ENCODE data around the gene FTSJ1.
"Not testable (repeated sequence)": the region's sequence is repeated elsewhere in the genome, so short reads cannot be mapped to it uniquely, and the experiment has no call there.

FTSJ1 gene

DNA sequence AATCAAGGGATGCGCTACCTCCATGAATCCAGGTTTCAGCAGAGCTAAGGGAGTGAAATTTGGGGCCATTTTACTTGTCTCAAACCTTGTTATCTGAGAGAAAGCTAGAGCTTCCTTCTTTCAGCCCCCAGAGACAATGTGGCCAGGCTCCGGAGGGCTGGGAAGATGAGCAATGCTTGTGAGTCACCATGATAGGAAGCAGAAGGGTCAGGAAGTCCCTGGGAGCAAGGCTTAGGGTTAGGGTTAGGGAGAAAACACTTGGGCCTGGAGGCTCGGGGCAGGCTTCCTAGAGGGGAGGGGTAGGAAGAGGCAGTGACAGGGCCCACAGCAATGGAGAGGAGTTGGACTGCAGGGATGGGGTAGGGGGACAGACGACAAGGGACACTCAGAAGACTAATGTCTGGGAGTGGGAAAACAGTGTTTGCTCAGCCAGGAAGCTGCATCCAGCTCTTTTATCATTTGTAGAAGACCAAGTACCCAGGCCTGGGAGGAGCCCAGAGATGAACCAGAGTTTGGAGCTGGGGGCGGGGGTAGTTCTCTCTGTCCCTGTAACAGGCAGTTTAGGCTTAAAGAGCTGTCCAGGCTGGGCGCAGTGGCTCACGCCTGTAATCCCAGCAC lies 16.4 kb downstream of the FTSJ1 start:
- in situ Hi-C loops (cut with MboI; ENCODE audit: low sequenced_read_pairs) = no loop called here

GRCh38 chrX:48493890-48494364 lies 17.9 kb downstream of the FTSJ1 start:
- in situ Hi-C loops (cut with MboI; ENCODE audit: low sequenced_read_pairs) = no loop called here

DNA sequence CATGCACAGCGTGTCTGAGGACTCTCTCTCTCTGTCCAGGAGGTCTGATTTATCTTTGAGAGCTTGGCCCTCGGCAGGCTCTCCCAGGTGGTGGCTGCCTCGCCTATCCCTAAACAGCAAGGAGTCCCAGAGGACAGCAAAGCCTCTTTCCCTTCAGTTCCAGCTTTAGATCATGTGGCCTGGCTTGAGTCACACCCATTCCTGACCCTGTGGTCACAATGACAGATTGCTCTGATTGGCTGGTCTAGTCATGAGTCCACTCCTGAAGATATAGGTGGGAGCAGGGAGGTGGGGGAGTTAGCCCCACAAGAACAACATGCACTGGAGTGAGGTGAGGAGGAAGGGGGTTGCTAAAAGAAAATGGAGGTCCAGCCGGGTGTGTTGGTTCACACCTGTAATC lies 20.7 kb downstream of the FTSJ1 start:
- in situ Hi-C loops (cut with MboI; ENCODE audit: low sequenced_read_pairs) = no loop called here

GRCh38 chrX:48497871-48498270 lies 21.9 kb downstream of the FTSJ1 start:
- in situ Hi-C loops (cut with MboI; ENCODE audit: low sequenced_read_pairs) = no loop called here

DNA sequence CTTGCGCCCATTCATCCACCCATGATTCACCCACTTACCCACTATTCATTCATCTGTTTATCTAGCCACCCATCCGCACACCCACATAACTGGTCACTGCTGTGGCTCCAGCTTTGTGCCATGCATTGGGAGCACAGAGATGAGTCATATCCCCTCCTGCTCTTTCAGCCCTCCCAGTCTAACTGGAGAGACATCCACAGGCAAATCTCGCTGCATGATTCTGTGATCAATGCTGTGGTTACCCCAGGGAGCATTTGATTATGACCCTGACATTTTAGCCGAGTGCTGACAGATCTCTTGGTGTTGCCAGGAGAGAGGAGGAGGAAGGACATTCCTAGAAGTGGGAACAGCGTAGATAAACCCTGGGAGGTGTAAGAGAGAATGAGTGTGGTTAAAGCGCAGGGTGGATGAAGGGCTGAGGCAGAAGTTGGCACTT lies 22.4 kb downstream of the FTSJ1 start:
- in situ Hi-C loops (cut with MboI; ENCODE audit: low sequenced_read_pairs) = no loop called here

DNA sequence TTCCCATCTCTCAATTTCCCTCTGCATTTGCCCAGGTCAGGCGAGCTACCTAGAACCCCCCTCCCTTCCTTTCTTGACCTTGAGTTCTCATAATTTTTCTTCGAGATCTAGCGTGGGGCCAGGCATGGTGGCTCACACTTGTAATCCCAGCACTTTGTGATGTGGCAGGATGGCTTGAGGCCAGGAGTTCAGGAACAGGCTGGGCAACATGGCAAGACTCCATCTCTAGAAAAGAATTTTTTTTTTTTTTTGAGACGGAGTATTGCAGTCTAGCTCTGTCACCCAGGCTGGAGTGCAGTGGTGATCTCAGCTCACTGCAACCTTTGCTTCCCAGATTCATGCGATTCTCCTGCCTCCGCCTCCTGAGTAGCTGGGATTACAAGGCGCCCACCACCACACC lies 28.3 kb downstream of the FTSJ1 start:
- in situ Hi-C loops (cut with MboI; ENCODE audit: low sequenced_read_pairs) = no loop called here

GRCh38 chrX:48505481-48505880 lies 29.5 kb downstream of the FTSJ1 start:
- in situ Hi-C loops (cut with MboI; ENCODE audit: low sequenced_read_pairs) = no loop called here

GRCh38 chrX:48507246-48507645 lies 31.2 kb downstream of the FTSJ1 start:
- in situ Hi-C loops (cut with MboI; ENCODE audit: low sequenced_read_pairs) = no loop called here

GRCh38 chrX:48508400-48509244 lies 32.6 kb downstream of the FTSJ1 start, which contains the start of gene PORCN:
TSS of gene PORCN (plus strand) at chrX:48508992. CDS start at chrX:48509821, 829 bp downstream.
- in situ Hi-C loops (cut with MboI; ENCODE audit: low sequenced_read_pairs) = no loop called here

DNA sequence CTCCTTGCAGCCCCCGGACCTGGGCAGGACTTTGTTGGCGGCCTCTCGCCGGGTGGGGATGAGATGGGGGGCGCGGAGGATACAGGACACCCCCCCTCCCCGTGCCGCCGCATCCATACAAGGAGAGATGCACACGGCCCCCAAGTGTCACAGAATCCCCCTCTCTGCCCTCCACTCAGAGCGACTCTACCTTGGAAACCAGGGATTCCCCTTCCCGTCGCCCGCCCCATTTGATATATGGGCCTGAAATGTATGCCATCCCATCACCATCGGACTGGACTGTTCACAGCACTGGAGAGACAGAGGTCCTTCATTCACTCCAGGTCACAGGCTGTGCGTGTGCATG lies 33.2 kb downstream of the FTSJ1 start:
- in situ Hi-C loops (cut with MboI; ENCODE audit: low sequenced_read_pairs) = no loop called here

- in situ Hi-C loops (cut with MboI; ENCODE audit: low sequenced_read_pairs) = no loop called here
These were observed 33.6 kb downstream of the FTSJ1 start for GRCh38 chrX:48509619-48510018.

DNA sequence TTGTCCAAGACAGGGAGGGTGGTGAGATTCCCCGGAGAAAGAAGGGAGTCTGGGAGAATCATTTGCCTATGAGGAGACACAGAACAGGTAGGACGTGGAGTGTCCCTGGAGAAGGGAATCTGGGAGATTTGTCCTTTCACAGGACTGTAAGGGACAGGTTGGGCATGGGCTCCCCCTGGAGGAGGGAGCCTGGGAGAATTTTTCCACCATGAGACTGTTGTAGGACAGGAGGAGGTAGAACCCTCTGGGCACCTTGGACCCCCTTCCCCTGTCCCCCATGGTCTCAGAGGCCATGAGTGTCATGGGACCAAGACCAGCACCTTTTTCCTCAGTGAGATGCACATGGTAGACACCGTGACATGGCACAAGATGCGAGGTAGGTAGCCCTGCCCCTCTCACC lies 35.6 kb downstream of the FTSJ1 start:
- in situ Hi-C loops (cut with MboI; ENCODE audit: low sequenced_read_pairs) = no loop called here

DNA sequence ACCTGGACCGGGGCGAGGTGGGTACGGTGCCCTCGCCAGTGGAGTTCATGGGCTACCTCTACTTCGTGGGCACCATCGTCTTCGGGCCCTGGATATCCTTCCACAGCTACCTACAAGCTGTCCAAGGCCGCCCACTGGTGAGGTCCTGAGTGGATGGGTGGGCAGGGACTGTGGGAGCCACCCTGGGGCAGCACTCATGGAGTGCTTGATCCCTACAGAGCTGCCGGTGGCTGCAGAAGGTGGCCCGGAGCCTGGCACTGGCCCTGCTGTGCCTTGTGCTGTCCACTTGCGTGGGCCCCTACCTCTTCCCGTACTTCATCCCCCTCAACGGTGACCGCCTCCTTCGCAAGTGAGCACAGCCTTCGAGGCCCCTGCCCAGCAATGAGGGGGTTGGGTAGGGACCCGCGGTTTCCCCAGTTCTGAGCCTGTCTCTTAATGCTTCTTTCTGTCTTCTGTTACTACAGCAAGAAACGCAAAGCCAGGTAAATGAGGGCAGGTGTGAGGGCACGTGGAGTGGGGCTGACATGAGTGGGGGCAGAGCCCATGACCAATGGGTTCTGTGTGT lies 36.5 kb downstream of the FTSJ1 start:
- in situ Hi-C loops (cut with MboI; ENCODE audit: low sequenced_read_pairs) = no loop called here

- in situ Hi-C loops (cut with MboI; ENCODE audit: low sequenced_read_pairs) = no loop called here
These were observed 37.7 kb downstream of the FTSJ1 start for GRCh38 chrX:48513670-48514069.

- in situ Hi-C loops (cut with MboI; ENCODE audit: low sequenced_read_pairs) = no loop called here
These were observed 38.3 kb downstream of the FTSJ1 start for GRCh38 chrX:48514126-48514806.

- in situ Hi-C loops (cut with MboI; ENCODE audit: low sequenced_read_pairs) = no loop called here
These were observed 39.0 kb downstream of the FTSJ1 start for GRCh38 chrX:48514868-48515460.

DNA sequence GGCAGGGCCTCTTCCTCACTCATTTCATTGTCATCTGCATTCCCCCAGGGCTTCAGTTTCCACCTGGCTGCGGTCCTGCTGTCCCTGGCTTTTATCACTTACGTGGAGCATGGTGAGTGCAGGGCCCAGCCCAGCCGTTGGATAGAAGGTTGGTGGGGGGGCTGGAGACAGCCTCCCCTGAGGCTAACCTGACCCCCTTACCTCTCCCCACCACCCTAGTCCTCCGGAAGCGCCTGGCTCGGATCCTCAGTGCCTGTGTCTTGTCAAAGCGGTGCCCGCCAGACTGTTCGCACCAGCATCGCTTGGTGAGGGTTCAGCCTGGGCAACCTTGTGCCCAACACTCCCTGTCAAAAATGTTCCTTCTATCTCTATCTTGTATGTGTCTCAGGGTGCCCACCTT lies 39.8 kb downstream of the FTSJ1 start:
- in situ Hi-C loops (cut with MboI; ENCODE audit: low sequenced_read_pairs) = no loop called here

DNA sequence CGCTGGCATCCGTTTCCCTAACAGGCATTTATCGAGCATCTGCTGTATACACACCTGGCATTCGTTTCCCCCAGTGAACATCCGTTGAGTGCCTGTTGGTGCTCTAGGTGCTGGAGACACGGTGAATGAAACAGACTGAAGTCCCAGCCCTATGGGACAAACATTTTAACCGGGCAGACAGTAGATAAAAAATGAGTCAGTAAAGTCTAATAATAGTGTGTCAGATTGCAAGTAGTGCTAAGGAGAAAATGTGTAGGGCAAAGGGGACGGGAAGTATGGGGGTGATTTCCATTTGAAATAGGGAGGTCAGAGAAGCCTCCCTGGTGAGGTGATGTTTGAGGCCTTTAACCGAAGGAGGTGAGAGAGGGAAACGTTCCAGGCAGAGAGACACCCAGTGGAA lies 40.3 kb downstream of the FTSJ1 start:
- in situ Hi-C loops (cut with MboI; ENCODE audit: low sequenced_read_pairs) = no loop called here

GRCh38 chrX:48516987-48517386 lies 41.0 kb downstream of the FTSJ1 start:
- in situ Hi-C loops (cut with MboI; ENCODE audit: low sequenced_read_pairs) = no loop called here

DNA sequence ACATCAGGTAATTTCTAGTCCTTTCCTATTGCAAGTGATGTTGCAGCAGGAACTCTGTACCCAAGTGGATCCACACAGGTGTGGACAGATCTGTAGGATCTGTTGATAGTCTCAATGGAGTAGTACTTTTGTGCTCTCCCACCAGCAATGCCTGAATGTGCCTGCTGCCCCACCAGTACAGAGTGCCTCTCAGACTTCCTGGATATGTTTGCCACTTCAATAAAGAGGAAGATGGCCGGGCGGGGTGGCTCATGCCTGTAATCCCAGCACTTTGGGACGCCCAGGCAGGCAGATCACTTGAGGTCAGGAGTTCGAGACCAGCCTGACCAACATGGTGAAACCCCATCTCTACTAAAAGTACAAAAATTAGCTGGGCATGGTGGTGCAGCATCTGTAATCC lies 43.5 kb downstream of the FTSJ1 start:
- in situ Hi-C loops (cut with MboI; ENCODE audit: low sequenced_read_pairs) = not testable (repeated sequence)

- in situ Hi-C loops (cut with MboI; ENCODE audit: low sequenced_read_pairs) = no loop called here
These were observed 44.5 kb downstream of the FTSJ1 start for GRCh38 chrX:48520455-48520854.
